NCI-H2196 treated with DMSO at 0.1 percent for 48 hours (cell line): ENCODE data around the gene CYP4Z1.
"Not testable (repeated sequence)": the region's sequence is repeated elsewhere in the genome, so short reads cannot be mapped to it uniquely, and the experiment has no call there.

Experiments used
- DNase-seq: peaks from one replicate; lab custom pipeline; 2025; ENCODE audit not compliant: unreplicated experiment; lab: John Stamatoyannopoulos, UW

Gene CYP4Z1

DNA sequence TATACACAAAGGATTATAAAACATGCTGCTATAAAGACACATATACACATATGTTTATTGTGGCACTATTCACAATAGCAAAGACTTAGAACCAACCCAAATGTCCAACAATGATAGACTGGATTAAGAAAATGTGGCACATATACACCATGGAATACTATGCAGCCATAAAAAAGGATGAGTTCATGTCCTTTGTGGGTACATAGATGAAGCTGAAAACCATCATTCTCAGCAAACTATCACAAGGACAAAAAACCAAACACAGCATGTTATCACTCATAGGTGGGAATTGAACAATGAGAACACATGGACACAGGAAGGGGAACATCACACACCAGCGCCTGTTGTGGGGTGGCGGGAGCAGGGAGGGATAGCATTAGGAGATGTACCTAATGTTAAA, 60.0 kb downstream of the CYP4Z1 start:
- DNase-seq, result not testable (repeated sequence)

DNA sequence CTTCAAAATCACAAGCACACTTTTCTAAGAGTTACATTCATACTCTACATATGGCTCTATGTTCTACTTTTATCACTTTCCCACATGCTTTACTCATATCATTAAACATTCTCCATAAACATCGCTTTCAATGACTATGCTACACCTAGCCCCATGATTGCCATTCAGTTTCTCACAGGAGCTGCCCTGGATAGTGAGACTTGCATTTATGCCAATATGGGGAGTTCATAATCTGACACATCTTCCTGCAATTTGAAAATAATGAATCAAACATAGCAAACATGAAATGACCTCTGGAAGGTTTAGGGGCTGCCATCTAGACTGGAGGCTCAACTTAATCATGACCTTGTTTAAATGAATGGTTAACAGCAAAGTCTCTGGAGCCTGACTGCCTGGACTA, 61.2 kb downstream of the CYP4Z1 start:
- no peak for DNase-seq

DNA sequence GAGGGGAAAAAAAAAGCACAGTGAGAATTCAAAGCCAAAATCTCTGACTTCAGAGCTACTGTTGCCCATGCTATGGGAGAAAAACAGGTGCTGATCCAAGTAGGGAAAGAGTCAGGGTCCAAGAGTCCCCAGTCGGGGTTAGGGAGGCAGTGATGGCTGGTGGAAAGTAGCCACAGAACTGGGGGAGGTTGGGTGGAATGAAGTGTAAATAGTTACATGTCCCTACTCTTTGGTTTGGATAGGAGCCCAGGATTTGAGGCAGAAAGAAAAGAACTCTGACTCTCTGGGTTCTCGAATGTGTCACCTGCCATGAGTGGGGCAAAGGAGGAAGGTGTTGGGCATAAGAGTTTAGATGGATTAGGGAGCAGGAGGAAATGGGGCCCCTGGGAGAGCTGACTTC, 61.8 kb downstream of the CYP4Z1 start:
- DNase-seq, result not testable (repeated sequence)

DNA sequence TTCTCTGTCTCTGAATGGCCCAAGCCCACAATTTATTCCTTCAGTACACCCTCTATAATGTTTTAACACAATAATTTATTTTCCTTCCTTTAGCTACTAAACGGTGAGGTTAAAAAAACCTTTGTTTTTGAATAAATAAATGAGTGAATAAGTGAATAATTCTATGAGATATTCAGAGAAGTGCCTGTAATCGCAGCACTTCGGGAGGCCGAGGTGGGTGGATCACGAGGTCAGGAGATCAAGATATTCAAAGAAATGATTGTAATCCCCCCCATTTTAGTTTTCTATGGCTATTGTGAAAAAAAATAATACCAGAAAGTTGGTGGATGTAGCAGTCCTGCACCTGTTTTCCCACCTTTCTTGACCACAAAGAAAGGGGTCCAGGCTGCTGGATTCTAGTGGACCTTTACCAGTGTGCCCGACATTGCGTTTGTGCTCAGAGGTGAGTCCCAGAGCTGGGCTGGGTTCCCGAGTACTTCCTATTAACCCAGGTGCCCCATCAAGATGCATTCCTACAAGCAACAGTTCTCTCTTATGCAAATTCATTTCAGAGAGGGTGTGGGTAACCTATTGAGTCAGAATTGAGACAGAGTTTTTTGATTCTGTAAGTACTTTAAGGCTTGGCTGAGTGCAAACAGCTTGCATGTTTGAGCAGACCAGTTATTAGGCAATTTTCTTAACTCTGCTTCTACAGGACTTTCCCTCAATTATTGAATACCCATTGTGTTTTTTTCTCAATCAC, 62.6 kb downstream of the CYP4Z1 start:
- not testable (repeated sequence) for DNase-seq

DNA sequence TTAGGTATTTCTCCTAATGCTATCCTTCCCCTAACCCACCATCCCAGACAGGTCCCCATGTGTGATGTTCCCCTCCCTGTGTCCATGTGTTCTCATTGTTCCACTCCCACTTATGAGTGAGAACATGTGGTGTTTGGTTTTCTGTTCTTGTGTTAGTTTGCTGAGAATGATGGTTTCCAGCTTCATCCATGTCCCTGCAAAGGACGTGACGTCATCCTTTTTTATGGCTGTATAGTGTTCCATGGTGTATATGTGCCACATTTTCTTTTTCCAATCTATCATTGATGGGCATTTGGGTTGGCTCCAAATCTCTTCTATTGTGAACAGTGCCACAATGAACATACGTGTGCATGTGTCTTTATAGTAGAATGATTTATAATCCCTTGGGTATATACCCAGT, 65.6 kb downstream of the CYP4Z1 start:
- DNase-seq, result not testable (repeated sequence)

DNA sequence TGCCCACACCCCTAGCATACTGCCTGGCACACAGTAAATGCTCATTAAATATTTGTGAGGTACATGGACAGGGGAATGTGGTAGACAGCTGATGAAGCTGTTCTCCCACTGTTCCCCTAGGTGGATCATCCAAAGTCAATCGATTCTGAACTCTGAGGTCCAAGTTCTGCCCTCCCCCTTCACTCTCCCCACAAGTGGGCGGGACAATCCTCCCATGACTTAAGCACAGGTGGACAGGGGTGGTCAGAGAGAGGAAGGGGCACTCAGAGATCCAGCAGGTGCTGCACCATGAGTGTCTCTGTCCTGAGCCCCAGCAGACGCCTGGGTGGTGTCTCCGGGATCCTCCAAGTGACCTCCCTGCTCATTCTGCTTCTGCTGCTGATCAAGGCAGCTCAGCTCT, 70.2 kb downstream of the CYP4Z1 start, which contains the start of gene CYP4A22:
Gene CYP4A22 (plus strand): TSS at position 244 of the 400 bp plus-strand sequence. CDS start 45 bp downstream, at position 289.
- no peak for DNase-seq

DNA sequence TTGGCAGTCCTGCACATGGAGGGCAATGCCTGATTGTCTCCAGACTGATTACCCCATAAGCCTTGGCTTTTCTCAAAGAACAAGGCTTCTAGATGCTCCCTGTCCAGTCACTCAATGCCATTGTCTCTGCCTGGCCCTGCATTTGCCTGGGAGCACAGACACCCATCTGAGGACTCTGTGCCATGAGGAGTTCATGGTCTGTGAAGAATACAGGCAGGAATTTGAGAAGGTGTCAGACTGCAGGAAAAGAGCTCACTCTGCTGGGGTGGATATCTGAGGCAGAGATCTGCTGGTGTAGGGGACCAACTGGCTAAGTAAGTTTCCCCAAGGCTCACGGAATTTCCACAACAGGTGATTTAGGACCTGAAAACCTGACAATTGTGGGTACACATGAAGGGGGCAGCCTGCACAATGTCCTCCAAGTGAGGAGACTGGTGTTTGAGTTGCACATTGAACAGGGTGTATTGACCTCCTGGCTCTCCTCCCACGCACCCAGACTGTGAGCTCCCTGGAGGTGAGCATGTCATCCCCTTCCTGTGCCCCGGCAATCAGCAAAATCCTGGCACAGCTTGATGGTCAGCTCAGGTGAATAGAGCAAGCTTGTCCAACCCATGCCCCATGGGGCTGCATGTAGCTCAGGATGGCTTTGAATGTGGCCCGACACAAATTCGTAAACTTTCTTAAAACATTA, 71.0 kb downstream of the CYP4Z1 start:
- DNase-seq, result no peak

DNA sequence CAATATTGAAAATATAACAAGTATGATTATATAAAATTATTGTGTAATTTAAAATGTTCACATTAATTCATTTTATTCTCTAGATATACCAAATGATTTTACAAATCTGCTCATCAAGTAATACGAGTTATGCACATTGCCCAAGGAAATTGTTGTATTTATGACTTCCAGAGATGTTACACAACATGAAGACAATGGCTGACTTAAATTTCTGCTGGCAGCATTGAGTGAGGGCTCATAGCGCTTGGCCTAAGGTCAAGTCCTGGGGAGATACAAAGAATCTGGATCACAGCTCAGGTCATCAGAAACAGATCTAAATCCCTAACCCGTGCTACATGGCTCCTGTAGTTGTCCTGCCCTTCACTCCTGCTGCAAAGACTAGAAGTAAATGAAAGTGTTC, 73.3 kb downstream of the CYP4Z1 start:
- DNase-seq, result not testable (repeated sequence)

DNA sequence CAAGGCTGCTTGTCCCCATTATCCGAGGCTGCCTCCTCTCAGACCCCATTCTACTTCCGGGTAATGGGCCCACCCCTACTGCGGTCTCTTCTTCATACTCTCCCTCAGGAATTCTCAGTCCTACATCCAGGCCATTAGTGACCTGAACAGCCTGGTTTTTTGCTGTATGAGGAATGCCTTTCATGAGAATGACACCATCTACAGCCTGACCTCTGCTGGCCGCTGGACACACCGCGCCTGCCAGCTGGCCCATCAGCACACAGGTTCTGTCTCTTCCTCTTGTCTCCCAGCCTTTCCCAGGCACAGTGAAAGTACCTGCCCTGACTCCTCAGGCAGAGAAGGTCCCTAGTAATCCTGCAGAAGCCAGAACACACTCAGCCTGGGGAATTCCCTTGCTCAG, 76.6 kb downstream of the CYP4Z1 start:
- DNase-seq, result not testable (repeated sequence)

DNA sequence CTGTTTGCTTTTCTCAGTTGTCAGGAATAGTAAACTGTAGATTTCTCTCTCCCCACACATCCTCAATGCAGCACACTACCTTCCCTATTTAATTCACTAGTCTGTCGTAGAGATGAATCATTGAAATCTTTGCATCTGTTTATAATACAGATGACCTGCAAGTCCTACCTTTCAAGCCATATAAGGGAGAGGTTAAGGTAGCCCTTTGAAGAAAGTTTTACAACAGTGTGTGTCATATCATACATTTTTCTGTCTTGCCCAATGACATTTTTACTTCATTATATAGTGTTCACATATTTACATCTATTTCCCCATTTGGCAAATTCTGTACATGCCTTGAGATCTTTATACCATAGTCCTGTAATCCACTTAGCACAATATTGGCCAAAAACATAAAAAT, 79.5 kb downstream of the CYP4Z1 start:
- DNase-seq, result not testable (repeated sequence)

DNA sequence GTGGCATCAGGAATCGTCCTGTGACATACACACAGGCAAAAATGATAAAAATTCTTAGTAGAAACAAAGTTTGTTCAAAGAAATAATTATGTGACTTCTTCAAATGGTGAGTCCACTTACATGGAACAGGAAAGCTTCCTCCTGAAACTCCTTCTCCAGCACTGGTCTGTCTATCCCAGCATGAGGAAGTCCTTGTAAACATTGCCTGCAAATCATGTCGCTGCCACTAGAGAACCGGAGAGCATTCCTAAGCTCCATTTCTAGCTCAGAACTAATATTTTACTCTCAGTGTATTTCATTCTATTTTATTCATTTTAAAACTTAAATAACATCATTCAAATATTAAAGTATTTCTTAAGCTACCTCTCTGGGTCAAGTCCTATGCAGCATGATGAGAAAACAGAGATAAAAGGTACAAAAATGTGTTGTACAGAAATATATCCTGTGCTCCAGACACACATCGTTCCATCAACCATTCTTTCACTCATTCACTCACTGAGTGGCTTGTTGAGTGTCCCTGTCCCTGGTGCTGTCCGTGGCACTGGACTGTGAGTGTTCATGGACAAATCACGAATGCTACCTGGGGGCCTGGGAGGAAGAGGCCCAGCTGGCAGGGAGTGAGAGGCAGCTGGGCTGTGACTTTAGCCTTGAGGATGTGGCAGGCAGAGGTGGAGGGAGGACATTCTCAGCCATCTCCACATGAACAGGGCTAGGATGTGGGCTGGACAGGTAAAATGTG, 80.2 kb downstream of the CYP4Z1 start:
- no peak for DNase-seq

DNA sequence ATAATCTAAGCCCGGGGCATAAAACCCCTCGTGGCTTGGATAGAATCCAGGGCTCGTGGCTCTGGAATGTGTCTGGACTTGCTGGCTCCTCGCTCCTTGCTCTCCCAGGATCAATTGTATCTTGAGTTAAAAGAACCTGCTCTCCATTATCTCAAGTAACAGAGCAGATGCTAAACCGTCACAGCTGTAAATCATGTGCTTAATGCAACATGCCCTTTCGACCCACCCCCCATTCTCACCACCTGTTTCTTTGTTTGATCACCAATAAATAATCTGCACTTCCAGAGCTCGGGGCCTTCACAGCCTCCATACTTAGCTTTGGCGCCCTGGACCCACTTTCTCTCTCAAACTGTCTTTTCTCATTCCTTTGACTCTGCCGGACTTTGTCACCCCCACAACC, 82.1 kb downstream of the CYP4Z1 start:
- not testable (repeated sequence) for DNase-seq

DNA sequence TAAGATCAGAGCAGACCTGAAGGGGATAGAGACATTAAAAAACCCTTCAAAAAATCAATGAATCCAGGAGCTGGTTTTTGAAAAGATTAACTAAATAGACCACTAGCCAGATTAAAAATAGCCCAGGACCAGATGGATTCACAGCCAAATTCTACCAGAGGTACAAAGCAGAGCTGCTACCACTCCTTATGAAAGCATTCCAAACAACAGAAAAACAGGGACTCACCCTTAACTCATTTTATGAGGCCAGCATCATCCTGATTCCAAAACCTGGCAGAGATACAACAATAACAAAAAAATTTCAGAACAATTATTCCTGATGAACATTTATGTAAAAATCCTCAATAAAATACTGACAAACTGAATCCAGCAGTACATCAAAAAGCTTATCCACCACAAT, 89.4 kb downstream of the CYP4Z1 start:
- not testable (repeated sequence) for DNase-seq

DNA sequence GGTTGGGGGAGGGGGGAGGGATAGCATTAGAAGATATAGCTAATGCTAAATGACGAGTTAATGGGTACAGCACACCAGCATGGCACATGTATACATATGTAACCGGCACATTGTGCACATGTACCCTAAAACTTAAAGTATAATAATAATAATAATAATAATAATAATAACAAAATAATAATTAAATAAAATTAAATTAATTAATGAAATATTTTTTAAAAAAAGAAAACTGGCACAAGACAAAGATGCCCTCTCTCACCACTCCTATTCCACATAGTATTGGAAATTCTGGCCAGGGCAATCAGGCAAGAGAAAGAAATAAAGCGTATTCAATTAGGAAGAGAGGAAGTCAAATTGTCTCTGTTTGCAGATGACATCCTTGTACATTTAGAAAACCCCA, 90.9 kb downstream of the CYP4Z1 start:
- DNase-seq, result not testable (repeated sequence)

DNA sequence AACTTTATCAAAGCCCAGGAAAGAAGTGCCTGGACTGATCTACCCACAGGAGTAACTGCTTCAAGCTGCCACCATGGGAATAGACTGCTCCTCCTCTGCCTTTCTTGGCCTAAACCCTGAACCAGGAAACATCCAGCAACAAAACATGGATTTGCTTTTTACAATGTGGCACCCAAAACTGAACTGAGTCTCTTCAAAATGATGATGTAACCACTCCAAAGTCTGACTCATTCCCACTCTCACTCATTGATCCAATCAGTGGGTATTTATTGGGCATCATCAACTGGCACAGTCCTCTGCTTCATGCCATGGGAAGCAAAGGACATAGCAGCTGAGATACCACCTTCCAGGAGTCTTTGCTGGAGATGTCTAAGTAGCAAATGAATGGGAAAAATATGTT, 93.7 kb downstream of the CYP4Z1 start:
- no peak for DNase-seq

DNA sequence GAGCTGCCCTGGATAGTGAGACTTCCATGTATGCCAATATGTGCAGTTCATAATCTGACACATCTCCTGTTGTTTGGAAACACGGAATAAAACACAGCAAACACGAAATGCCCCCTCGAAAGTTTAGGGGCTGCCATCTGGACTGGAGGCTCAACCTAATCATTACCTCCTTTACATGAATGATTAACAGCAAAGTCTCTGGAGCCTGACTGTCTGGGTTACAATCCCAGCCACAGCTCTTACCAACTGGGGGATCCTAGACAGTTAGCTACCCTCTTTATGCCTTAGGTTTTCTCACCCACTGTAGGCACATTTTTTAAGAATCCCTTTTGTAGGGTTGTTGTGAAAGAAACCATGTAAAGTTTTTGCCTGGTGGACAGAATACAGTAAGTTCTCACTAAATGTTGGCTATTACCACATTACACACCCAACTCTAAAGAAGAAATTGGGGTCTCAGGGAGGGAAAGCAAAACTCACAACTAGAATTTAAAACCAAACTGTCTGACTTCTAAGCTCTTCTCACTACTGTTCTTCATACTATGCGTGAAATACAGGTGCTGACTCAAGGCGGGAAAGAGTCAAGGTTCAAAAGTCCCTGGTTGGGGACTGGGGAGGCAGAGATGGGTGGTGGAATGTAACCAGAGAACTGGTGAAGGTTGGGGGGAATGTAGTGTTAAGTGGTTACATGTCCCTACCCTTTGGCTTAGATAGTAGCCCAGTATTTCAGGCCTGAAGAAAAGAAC, 94.4 kb downstream of the CYP4Z1 start:
- DNase-seq, result no peak

DNA sequence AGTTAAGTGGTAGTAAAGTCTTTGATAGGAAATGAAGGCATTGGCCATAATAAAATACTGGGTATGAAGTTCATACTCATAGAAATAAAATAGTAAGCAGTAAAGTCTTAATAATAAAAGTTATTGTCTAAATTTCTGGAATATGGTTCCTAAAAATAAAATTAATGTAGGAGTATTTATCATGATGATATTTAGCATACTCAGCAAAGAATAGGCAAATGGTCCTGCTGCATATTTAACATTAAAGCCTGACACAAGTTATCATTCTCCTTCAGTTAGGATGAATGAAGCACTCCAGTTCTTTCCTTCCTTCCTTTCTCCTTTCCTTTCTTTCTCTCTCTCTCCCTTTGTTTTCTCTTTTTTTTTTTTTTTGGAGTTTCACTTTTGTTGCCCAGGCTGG, 97.5 kb downstream of the CYP4Z1 start:
- no peak for DNase-seq
